ENCODE results near the gene EIF4E2.

The EIF4E2 gene

DNA sequence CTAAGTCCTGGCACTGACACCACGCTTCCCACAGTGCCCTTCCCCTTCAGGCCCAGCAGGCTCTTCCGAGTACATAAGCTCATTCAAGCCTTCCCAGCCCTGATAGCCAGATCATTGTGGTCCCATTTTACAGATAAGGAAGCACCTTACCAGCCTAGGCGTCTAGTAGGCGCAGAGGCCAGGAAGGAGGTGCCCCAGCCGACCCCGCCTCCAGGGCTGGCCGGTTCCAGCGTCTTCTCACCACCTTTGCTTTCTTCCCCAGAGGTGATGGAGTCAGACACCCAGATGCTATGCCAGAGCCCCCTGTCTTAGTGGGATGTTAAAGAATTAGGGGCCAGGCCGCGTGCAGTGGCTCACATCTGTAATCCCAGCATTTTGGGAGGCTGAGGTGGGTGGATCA lies 54.0 kb downstream of the EIF4E2 start:
- no peak for DNase-seq

DNA sequence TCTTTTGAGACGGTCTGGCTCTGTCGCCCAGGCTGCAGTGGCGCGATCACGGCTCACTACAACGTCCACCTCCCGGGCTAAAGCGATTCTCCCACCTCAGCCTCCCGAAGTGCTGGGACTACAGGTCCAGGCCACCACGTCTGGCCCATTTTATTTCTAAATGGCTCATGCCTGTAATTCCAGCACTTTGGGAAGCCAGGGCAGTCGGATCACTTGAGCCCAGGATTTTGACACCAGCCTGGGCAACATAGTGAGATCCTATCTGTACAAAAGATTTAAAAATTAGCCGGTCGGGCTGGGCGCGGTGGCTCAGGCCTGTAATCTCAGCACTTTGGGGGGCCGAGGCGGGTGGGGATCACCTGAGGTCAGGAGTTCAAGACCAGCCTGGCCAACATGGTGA lies 56.5 kb downstream of the EIF4E2 start:
- DNase-seq: no peak

- DNase-seq: no peak
Observed at GRCh38 chr2:232609607-232610006, 59.1 kb downstream of the EIF4E2 start.

DNA sequence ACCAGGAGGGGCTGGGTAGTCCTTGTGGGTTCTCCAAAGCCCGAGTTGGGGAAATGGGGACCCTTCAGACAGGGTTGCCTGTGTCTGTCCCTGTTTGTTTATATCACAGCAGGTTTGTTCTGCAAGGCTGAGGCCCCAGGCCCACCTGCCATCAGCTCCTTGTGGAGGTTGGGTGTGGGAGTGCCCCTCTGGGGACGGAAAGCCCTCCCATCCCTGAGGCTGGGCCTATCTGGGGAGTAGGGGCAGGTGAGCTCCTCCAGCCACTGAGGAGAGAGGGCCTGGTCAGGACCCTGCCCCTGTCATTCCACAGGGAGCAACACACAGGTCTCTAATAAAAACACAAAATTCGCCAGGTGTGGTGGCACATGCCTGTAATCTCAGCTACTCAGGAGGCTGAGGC lies 59.6 kb downstream of the EIF4E2 start:
- DNase-seq: no peak

DNA sequence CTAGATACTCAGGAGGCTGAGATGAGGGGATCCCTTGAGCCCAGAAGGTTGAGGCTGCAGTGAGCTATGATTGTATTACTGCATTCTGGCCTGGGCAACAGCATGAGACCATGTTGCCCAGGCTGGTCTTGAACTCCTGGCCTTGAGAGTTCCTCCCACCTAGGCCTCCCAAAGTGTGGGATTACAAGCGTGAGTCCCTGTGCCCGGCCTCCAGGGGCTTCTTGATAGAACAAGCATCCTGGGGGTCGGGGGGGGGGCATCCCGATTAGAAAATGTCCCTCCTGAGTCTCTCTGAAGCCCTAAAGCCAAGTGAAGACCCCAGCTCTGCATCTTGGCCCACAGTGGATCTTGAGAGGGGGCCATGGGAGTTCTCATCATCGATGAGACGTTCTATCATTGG lies 60.6 kb downstream of the EIF4E2 start:
- no peak for DNase-seq

DNA sequence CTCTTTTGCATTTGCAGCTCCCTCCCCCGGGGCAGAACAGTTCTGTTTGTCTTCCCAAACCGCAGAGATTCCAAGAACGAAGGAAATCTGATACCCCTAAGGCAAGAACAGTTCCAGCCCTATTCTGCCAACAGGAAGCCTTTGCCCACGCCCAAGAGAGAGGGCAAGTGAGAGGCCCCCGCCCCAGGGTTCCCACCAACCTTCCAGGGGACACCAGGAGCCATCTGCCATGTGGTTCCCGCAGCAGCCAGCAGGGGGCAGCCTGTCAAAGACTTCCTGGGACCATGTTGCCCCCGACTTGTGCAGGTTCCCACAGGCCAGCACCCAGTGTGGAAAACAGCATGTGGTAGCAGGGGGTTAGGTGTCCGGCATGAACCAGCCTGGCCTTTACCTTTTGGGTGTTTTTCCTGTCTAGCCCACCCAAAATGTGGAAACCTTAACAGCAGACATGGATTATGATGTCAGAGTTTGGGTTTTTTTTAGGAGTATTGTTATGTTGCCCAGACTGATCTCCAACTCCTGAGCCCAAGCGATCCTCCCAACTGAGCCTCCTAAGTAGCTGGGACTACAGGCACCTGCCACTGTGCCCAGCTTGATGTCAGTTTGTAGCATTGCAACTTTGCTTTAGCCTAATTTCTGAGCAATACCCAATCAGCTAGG lies 61.2 kb downstream of the EIF4E2 start:
- peak; percentile 39 for DNase-seq

GRCh38 chr2:232613538-232614134 lies 63.1 kb downstream of the EIF4E2 start:
- no peak for DNase-seq

DNA sequence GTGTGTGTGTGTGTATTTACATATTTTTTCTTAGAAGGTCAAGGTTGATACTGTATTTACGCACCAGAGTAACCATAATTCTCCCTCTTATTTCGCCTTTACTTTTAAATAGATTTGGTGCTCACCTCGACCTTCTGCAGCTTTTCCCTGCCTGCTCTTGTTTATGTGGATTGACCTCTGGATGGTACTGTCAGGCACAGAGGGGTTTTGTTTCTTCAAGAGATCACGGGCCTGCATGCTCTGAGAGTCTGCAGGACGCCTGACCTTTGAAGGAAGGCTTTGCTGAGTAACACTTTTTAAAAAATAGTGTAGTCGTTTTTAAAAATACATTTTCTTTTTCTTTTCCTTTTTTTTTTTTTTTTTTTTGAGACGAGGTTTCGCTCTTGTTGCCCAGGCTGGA lies 64.8 kb downstream of the EIF4E2 start:
- DNase-seq: no peak
